Neural progenitor cell (in vitro differentiated cells): ENCODE data around the gene IL17REL. TPM values are rescaled to one million over a fixed set of nuclear protein-coding genes. Genes with fewer than 3 reads are reported as not detected.

Experiments
- DNase-seq: peaks from one replicate; pipeline ENCODE4 v3.0.0-alpha.2; 2016; ENCODE audit warnings: low spot score
- H2AFZ ChIP-seq: fragments of 200-600 bp; sonication (generic); replicated peaks from 2 replicates; pipeline ENCODE4 v1.6.1; 2016; ENCODE audit warnings: antibody characterized with exemption
- H3F3A ChIP-seq: fragments of 200-600 bp; sonication (generic); 2 replicates; pipeline ENCODE4 v1.6.1; 2016; ENCODE audit warnings: antibody characterized with exemption, low read depth
- H3K27ac ChIP-seq: fragments of 200-600 bp; sonication (generic); 2 replicates; pipeline ENCODE4 v1.5.1; 2016; ENCODE audit warnings: mild to moderate bottlenecking
- H3K27me3 ChIP-seq: fragments of 200-600 bp; sonication (generic); 2 replicates; pipeline ENCODE4 v1.6.1; 2016; ENCODE audit warnings: mild to moderate bottlenecking, moderate library complexity
- H3K36me3 ChIP-seq: fragments of 200-600 bp; sonication (generic); 2 replicates; pipeline ENCODE4 v1.5.1; 2016
- H3K4me1 ChIP-seq: fragments of 200-600 bp; sonication (generic); 2 replicates; pipeline ENCODE4 v1.6.1; 2016; ENCODE audit warnings: mixed run types
- H3K4me2 ChIP-seq: fragments of 200-600 bp; sonication (generic); 2 replicates; pipeline ENCODE4 v1.6.1; 2016
- H3K4me3 ChIP-seq: fragments of 200-600 bp; sonication (generic); 2 replicates; pipeline ENCODE4 v1.5.1; 2016
- H3K79me2 ChIP-seq: fragments of 200-600 bp; sonication (generic); 2 replicates; pipeline ENCODE4 v1.6.1; 2016; ENCODE audit warnings: low read depth
- H3K9ac ChIP-seq: fragments of 200-600 bp; sonication (generic); 2 replicates; pipeline ENCODE4 v1.6.1; 2016
- H3K9me3 ChIP-seq: fragments of 200-600 bp; sonication (generic); 2 replicates; pipeline ENCODE4 v1.5.1; 2016; ENCODE audit warnings: low read depth
- H4K20me1 ChIP-seq: fragments of 200-600 bp; sonication (generic); 2 replicates; pipeline ENCODE4 v1.6.1; 2016; ENCODE audit warnings: low read depth
- H3K27ac Mint-ChIP-seq: 3 replicates; pipeline ENCODE4 v1.8.0; 2021; ENCODE audit warnings: mixed read lengths
- H3K27me3 Mint-ChIP-seq: 2 replicates; pipeline ENCODE4 v1.8.0; 2022; ENCODE audit warnings: low read depth, mild to moderate bottlenecking, inconsistent platforms, moderate library complexity, mixed read lengths; ENCODE audit not compliant: insufficient read depth
- H3K36me3 Mint-ChIP-seq: 3 replicates; pipeline ENCODE4 v1.8.0; 2021; ENCODE audit warnings: mixed read lengths
- H3K4me1 Mint-ChIP-seq: 3 replicates; pipeline ENCODE4 v1.8.0; 2021; ENCODE audit warnings: mixed read lengths
- H3K4me3 Mint-ChIP-seq: 3 replicates; pipeline ENCODE4 v1.8.0; 2021; ENCODE audit warnings: mild to moderate bottlenecking, moderate library complexity, mixed read lengths
- H3K9me3 Mint-ChIP-seq: 3 replicates; pipeline ENCODE4 v1.8.0; 2020; ENCODE audit warnings: mixed read lengths
- EZH2 ChIP-seq: fragments of 200-600 bp; sonication (generic); IDR thresholded peaks from 2 replicates; pipeline ENCODE4 v1.6.1; 2017; ENCODE audit warnings: antibody characterized with exemption, mild to moderate bottlenecking, moderate library complexity
- EZH2phosphoT487 ChIP-seq: fragments of 200-600 bp; sonication (generic); IDR thresholded peaks from 2 replicates; pipeline ENCODE4 v1.6.1; 2017; ENCODE audit warnings: antibody characterized with exemption
- total RNA-seq: library from RNA; depleted of rRNA; stranded (reverse); fragments of >200 nt; gene quantifications from 2 replicates; pipeline ENCODE4 v1.2.3, GENCODE V29; 2015; ENCODE audit warnings: low replicate concordance
- TF ChIP-seq, protein P1 (sequence below): fragments of 200-600 bp; sonication (generic); IDR thresholded peaks from 2 replicates; pipeline ENCODE4 v1.5.1; 2017; ENCODE audit warnings: antibody characterized with exemption, mild to moderate bottlenecking

IL17REL gene
- total RNA-seq, 1 donor from 2014 or later: not detected

DNA sequence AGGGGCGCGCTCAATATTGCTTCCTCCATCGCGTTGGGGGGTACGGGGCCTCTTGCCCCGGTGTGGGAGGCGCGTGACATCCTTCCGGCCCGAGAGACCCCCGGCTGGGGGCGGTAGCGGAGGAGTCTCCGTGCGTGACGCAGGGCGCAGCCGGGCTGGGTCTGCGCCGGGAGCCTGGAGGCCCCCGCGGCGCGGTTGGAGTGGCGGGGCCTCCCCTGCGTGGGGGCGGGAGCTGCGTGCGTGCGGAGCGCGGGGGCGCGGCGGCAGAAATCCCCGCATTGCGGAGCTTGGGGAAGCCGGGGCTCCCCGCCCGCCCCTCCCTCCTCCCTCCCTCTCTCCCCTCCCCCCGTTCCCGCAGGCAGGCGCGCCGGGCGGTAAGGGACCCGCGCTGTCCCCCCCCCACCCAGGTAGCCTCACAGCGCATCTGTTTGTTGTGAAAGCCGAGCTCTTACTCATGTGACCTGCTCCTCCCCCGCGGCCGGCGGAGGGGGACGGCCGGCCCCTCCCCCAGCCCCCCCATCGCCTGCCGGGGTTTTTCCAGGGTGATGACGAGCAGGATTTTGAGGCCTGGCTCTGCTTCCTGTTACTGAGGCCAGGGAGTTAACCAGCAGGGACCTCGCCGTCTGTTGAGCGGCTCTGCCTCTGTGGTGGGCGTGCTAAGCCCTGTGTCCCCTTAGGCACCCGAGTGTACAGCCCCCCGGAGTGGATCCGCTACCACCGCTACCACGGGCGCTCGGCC lies 50.4 kb downstream of the IL17REL start:
- peaks cover 54% of the 10 kb centered on the region for H4K20me1 ChIP-seq
- peaks cover 2% of the 10 kb centered on the region for H3K27me3 Mint-ChIP-seq

DNA sequence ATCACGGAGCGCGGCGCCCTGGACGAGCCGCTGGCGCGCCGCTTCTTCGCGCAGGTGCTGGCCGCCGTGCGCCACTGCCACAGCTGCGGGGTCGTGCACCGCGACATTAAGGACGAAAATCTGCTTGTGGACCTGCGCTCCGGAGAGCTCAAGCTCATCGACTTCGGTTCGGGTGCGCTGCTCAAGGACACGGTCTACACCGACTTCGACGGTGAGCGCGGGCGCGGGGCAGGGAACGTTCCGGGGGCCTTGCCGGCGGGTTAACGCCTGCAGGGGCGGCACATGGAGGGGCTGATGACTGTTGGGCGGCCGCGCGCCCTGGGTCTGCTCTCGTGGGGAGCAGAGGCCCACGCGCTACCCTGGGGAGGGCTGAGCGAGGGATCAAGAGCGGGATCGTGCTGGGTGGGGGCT lies 51.0 kb downstream of the IL17REL start:
- Histone ChIP-seq H3K9ac (no peak overlapping the region), H3F3A (no peaks in the 10 kb centered on the region), H3K4me1 (peaks cover 5% of the 10 kb centered on the region), H3K4me3 (peak overlapping the region; percentile 69), H4K20me1 (peaks cover 51% of the 10 kb centered on the region), H3K79me2 (peaks cover 31% of the 10 kb centered on the region), H3K27me3 (peaks cover 8% of the 10 kb centered on the region), H2AFZ (no peak overlapping the region), H3K4me2 (peak overlapping the region; percentile 89), H3K9me3 (no peaks in the 10 kb centered on the region), H3K27ac (no peak overlapping the region), H3K36me3 (no peaks in the 10 kb centered on the region)
- H3K27me3 Mint-ChIP-seq: peaks cover 2% of the 10 kb centered on the region
- H3K36me3 Mint-ChIP-seq: peaks cover 2% of the 10 kb centered on the region
- no peaks in the 10 kb centered on the region for H3K9me3 Mint-ChIP-seq
- peak overlapping the region; percentile 89 for H3K4me3 Mint-ChIP-seq
- peaks cover 9% of the 10 kb centered on the region for H3K4me1 Mint-ChIP-seq
- no peak overlapping the region for H3K27ac Mint-ChIP-seq
- TF ChIP-seq EZH2: peak; percentile 42
- TF ChIP-seq EZH2phosphoT487: peak; percentile 39
- TF ChIP-seq, protein P1, sequence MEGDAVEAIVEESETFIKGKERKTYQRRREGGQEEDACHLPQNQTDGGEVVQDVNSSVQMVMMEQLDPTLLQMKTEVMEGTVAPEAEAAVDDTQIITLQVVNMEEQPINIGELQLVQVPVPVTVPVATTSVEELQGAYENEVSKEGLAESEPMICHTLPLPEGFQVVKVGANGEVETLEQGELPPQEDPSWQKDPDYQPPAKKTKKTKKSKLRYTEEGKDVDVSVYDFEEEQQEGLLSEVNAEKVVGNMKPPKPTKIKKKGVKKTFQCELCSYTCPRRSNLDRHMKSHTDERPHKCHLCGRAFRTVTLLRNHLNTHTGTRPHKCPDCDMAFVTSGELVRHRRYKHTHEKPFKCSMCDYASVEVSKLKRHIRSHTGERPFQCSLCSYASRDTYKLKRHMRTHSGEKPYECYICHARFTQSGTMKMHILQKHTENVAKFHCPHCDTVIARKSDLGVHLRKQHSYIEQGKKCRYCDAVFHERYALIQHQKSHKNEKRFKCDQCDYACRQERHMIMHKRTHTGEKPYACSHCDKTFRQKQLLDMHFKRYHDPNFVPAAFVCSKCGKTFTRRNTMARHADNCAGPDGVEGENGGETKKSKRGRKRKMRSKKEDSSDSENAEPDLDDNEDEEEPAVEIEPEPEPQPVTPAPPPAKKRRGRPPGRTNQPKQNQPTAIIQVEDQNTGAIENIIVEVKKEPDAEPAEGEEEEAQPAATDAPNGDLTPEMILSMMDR: no peak
- DNase-seq: peak; percentile 72

More for the DNA sequence above, 50.4 kb downstream of the IL17REL start:
- Mint-ChIP-seq H3K36me3 (peaks cover 2% of the 10 kb centered on the region), H3K9me3 (no peaks in the 10 kb centered on the region), H3K4me3 (peak overlapping the region; percentile 89), H3K4me1 (peaks cover 9% of the 10 kb centered on the region), H3K27ac (no peak overlapping the region)
- TF ChIP-seq EZH2 (no peak), EZH2phosphoT487 (no peak)
- TF ChIP-seq, protein P1: no peak
- no peak overlapping the region for H3K27ac ChIP-seq
- H3K27me3 ChIP-seq: peaks cover 8% of the 10 kb centered on the region
- H2AFZ ChIP-seq: no peak overlapping the region
- peak; percentile 85 for DNase-seq
- H3F3A ChIP-seq: no peaks in the 10 kb centered on the region
- H3K79me2 ChIP-seq: peaks cover 31% of the 10 kb centered on the region
- peaks cover 7% of the 10 kb centered on the region for H3K4me1 ChIP-seq
- peak overlapping the region; percentile 69 for H3K4me3 ChIP-seq
- H3K9me3 ChIP-seq: no peaks in the 10 kb centered on the region
- H3K36me3 ChIP-seq: no peaks in the 10 kb centered on the region
- H3K4me2 ChIP-seq: peak overlapping the region; percentile 89
- no peak overlapping the region for H3K9ac ChIP-seq

DNA sequence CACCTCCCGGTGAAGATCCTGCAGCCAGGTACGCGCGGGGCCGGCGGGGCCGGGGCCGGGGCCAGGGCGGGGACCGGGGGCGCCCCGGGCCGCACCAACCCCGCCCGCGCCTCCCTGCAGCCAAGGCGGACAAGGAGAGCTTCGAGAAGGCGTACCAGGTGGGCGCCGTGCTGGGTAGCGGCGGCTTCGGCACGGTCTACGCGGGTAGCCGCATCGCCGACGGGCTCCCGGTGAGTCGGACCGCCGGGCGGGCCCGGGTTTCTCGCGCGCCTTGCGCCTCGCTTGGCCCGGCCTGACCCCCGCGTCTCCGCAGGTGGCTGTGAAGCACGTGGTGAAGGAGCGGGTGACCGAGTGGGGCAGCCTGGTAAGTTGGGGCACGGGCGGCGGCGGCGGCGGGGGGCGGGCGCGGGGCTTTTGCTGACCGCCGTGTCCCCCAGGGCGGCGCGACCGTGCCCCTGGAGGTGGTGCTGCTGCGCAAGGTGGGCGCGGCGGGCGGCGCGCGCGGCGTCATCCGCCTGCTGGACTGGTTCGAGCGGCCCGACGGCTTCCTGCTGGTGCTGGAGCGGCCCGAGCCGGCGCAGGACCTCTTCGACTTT lies 51.5 kb downstream of the IL17REL start:
- H3K9ac ChIP-seq: no peak overlapping the region
- H3K79me2 ChIP-seq: peaks cover 31% of the 10 kb centered on the region
- no peaks in the 10 kb centered on the region for H3K9me3 Mint-ChIP-seq
- TF ChIP-seq EZH2phosphoT487: peak; percentile 16
- TF ChIP-seq EZH2: no peak
- H3K9me3 ChIP-seq: no peaks in the 10 kb centered on the region
- H3K4me3 Mint-ChIP-seq: peak overlapping the region; percentile 89
- H3K4me1 Mint-ChIP-seq: peaks cover 9% of the 10 kb centered on the region
- H3K27me3 ChIP-seq: peaks cover 8% of the 10 kb centered on the region
- peaks cover 2% of the 10 kb centered on the region for H3K27me3 Mint-ChIP-seq
- peak overlapping the region; percentile 69 for H3K4me3 ChIP-seq
- peaks cover 46% of the 10 kb centered on the region for H4K20me1 ChIP-seq
- H3K36me3 ChIP-seq: no peaks in the 10 kb centered on the region
- peak overlapping the region; percentile 89 for H3K4me2 ChIP-seq
- H2AFZ ChIP-seq: no peak overlapping the region
- no peak overlapping the region for H3K27ac ChIP-seq
- H3K4me1 ChIP-seq: peaks cover 5% of the 10 kb centered on the region
- no peaks in the 10 kb centered on the region for H3F3A ChIP-seq
- no peak overlapping the region for H3K27ac Mint-ChIP-seq
- DNase-seq: peak; percentile 56
- H3K36me3 Mint-ChIP-seq: peaks cover 2% of the 10 kb centered on the region
